Upper lobe of left lung (tissue), 6 donors: ENCODE results near the gene ABCA7. TPM values are rescaled to one million over a fixed set of nuclear protein-coding genes. Genes with fewer than 3 reads are reported as not detected.

Experiments
- ATAC-seq, 2 donors: fragments of 200-7000 bp; cut with Tn5 transposase; one replicate each; pipeline ENCODE4 v1.9.1; 2022; ENCODE audit warnings: mild to moderate bottlenecking in 2 of 2, moderate library complexity in 2 of 2; ENCODE audit not compliant: low FRiP score in 2 of 2
- DNase-seq, 2 donors: peaks; one replicate each; pipeline ENCODE4 v3.0.0-alpha.2; 2019 to 2020
- H3K27ac ChIP-seq, 4 donors: fragments of 200-600 bp; sonication (generic); one replicate each; pipeline ENCODE4 v1.5.1; 2016 to 2019
- H3K27me3 ChIP-seq, 4 donors: fragments of 200-600 bp; sonication (generic); one replicate each; pipeline ENCODE4 v1.5.1; 2017 to 2019
- H3K36me3 ChIP-seq, 4 donors: fragments of 200-600 bp; sonication (generic); one replicate each; pipeline ENCODE4 v1.5.1; 2016 to 2019
- H3K4me1 ChIP-seq, 4 donors: fragments of 200-600 bp; sonication (generic); one replicate each; pipeline ENCODE4 v1.5.1; 2018 to 2019
- H3K4me3 ChIP-seq, 4 donors: fragments of 200-600 bp; sonication (generic); one replicate each; pipeline ENCODE4 v1.5.1; 2017 to 2019; ENCODE audit warnings: mild to moderate bottlenecking in 2 of 4, moderate library complexity in 1 of 4
- H3K9me3 ChIP-seq, 4 donors: fragments of 200-600 bp; sonication (generic); one replicate each; pipeline ENCODE4 v1.5.1; 2018 to 2019
- CTCF ChIP-seq, 6 experiments: fragments of 450-650 bp in 4 of 6; fragments of 200-600 bp in 2 of 6; sonication (generic) in 2 of 6; IDR thresholded peaks; one replicate each; pipeline ENCODE4 v1.5.1; 2016 to 2019; ENCODE audit warnings: antibody characterized with exemption in 6 of 6
- EP300 ChIP-seq, 4 donors: sonication (generic); formaldehyde crosslinking; IDR thresholded peaks; one replicate each; pipeline ENCODE4 v1.5.1; 2017; ENCODE audit warnings: antibody characterized with exemption in 4 of 4, control low read depth in 2 of 4
- POLR2A ChIP-seq, 4 donors: fragments of 450-650 bp; IDR thresholded peaks; one replicate each; pipeline ENCODE4 v1.5.1; 2016 to 2017; ENCODE audit warnings: antibody characterized with exemption in 4 of 4, mild to moderate bottlenecking in 2 of 4
- POLR2AphosphoS5 ChIP-seq, 2 donors: sonication (generic); formaldehyde crosslinking; IDR thresholded peaks; one replicate each; pipeline ENCODE4 v1.5.1; 2017; ENCODE audit warnings: antibody characterized with exemption in 2 of 2
- WGBS, 2 donors: methylation state at CpG; one replicate each; pipeline ENCODE4 v1.1.5; 2017 to 2018; 5-methylcytosine and 5-hydroxymethylcytosine counted together
- total RNA-seq, 6 donors: library from RNA; depleted of rRNA in 4 of 6; stranded (reverse); fragments of >200 nt in 4 of 6; gene quantifications; one replicate each; pipeline versions ENCODE4 v1.1.0 to v1.2.1, GENCODE V29; 2016 to 2021
- donor health status: DM: no; HTN: no; CAD: no; lungs with moderate emphysema.
- donor health status: DM: no; HTN: yes; CAD: no; lungs with severe emphysema.

Gene ABCA7
- 100 to 1,000 TPM in 2 of 6 donors, 10 to 100 TPM in 4; 34.1 to 224 (median 58.2) TPM for total RNA-seq

- H3K27ac ChIP-seq = peak within 1 kb of the TSS; percentile 62 to 86 (median 78)
- peak; percentile 99 to 100 for DNase-seq
- H3K9me3 ChIP-seq = no peaks in the 10 kb centered on the region
- H3K4me1 ChIP-seq = peaks cover 21 to 46% (median 38%) of the 10 kb centered on the region in 4 donors
- peaks cover 7 to 34% (median 25%) of the 10 kb centered on the region in 4 donors for H3K36me3 ChIP-seq
- H3K27me3 ChIP-seq = no peaks in the 10 kb centered on the region
- TF ChIP-seq EP300 (IDR thresholded peaks at IDR 0.05) (peak in 1 of 4 donors; percentile 45), CTCF (IDR thresholded peaks at IDR 0.05) (peak in 3 of 6 experiments; percentile 2 to 40 (median 5)), POLR2AphosphoS5 (IDR thresholded peaks at IDR 0.05) (peak; percentile 75 to 92), POLR2A (IDR thresholded peaks at IDR 0.05) (peak in 2 of 4 donors; percentile 58 to 74)
- peak; percentile 94 to 97 for ATAC-seq
- WGBS, 2 donors = 2 to 5% methylated on average over 17 to 26 of the region's 56 CpGs
- H3K4me3 ChIP-seq = peak within 1 kb of the TSS; percentile 64 to 74 (median 66)
These were observed at the start of gene ABCA7 for GRCh38 chr19:1039646-1040475. Gene ABCA7 (plus strand): TSS chr19:1040107. CDS start chr19:1041362, 1,255 bp downstream.

GRCh38 chr19:990119-990571 lies 49.8 kb upstream of the ABCA7 start:
- TF ChIP-seq EP300 (IDR thresholded peaks at IDR 0.05) (no peak), POLR2AphosphoS5 (IDR thresholded peaks at IDR 0.05) (no peak), CTCF (IDR thresholded peaks at IDR 0.05) (no peak), POLR2A (IDR thresholded peaks at IDR 0.05) (no peak)
- no peak for ATAC-seq

GRCh38 chr19:990746-991145 lies 49.2 kb upstream of the ABCA7 start:
- peaks cover 0 to 3% (median 0%) of the 10 kb centered on the region in 4 donors for H3K27me3 ChIP-seq
- H3K9me3 ChIP-seq = no peaks in the 10 kb centered on the region
- DNase-seq (no peak), ATAC-seq (no peak)
- no peak overlapping the region for H3K4me3 ChIP-seq
- no peak overlapping the region for H3K27ac ChIP-seq
- H3K36me3 ChIP-seq = peaks cover 0 to 72% (median 45%) of the 10 kb centered on the region in 4 donors
- TF ChIP-seq POLR2A (IDR thresholded peaks at IDR 0.05) = no peak
- peaks cover 2 to 11% (median 9%) of the 10 kb centered on the region in 4 donors for H3K4me1 ChIP-seq
- WGBS, 2 donors = 89 to 96% methylated on average over 9 to 15 of the region's 23 CpGs

More at GRCh38 chr19:990119-990571, 49.8 kb upstream of the ABCA7 start:
- H3K4me1 ChIP-seq = peaks cover under 1 to 10% (median 7%) of the 10 kb centered on the region in 4 donors
- H3K9me3 ChIP-seq = no peaks in the 10 kb centered on the region
- H3K4me3 ChIP-seq = no peak overlapping the region
- H3K27ac ChIP-seq = no peak overlapping the region
- H3K27me3 ChIP-seq = no peaks in the 10 kb centered on the region
- peaks cover 0 to 74% (median 45%) of the 10 kb centered on the region in 4 donors for H3K36me3 ChIP-seq
- 94% methylated on average over 19 of the region's 27 CpGs; no CpG with 5 or more reads in 1 of the 2 donors for WGBS, 2 donors
- peak in 1 of 2 donors; percentile 77 for DNase-seq

- DNase-seq = peak in 1 of 2 donors; percentile 86
- H3K36me3 ChIP-seq = peaks cover 0 to 68% (median 43%) of the 10 kb centered on the region in 4 donors
- WGBS, 2 donors = 95% methylated on average over 16 of the region's 47 CpGs; no CpG with 5 or more reads in 1 of the 2 donors
These were observed 48.6 kb upstream of the ABCA7 start for GRCh38 chr19:991174-991931.

More at GRCh38 chr19:991174-991931, 48.6 kb upstream of the ABCA7 start:
- H3K4me1 ChIP-seq = peaks cover 8 to 17% (median 15%) of the 10 kb centered on the region in 4 donors
- H3K9me3 ChIP-seq = no peaks in the 10 kb centered on the region
- peak in 1 of 2 donors; percentile 40 for ATAC-seq
- TF ChIP-seq POLR2A (IDR thresholded peaks at IDR 0.05) (no peak), EP300 (IDR thresholded peaks at IDR 0.05) (no peak), CTCF (IDR thresholded peaks at IDR 0.05) (no peak), POLR2AphosphoS5 (IDR thresholded peaks at IDR 0.05) (no peak)
- no peak overlapping the region for H3K27ac ChIP-seq
- peaks cover 0 to 9% (median 4%) of the 10 kb centered on the region in 4 donors for H3K27me3 ChIP-seq
- no peak overlapping the region for H3K4me3 ChIP-seq
